Myocyte (in vitro differentiated cells): ENCODE measurements around the gene SLC25A36. TPM values are rescaled to one million over a fixed set of nuclear protein-coding genes. Genes with fewer than 3 reads are reported as not detected.

Experiments used
- DNase-seq: peaks from one replicate; pipeline ENCODE4 v3.0.0-alpha.2; 2012; ENCODE audit warnings: low read depth
- polyA plus RNA-seq: library from polyadenylated mRNA; unstranded; fragments of >200 nt; gene quantifications from one replicate; pipeline ENCODE4 v1.2.1, GENCODE V29; 2012; ENCODE audit warnings: missing spikeins
- total RNA-seq: library from RNA; depleted of rRNA; stranded (reverse); fragments of >200 nt; gene quantifications from 2 replicates; pipeline ENCODE4 v1.2.3, GENCODE V29; 2014

SLC25A36 gene
- total RNA-seq, result 42.7 and 67.8 TPM in 2 replicates
- polyA plus RNA-seq, result 24.7 TPM

- DNase-seq, result peak; percentile 99
Measured at GRCh38 chr3:140941434-140942220, at the start of gene SLC25A36. Gene SLC25A36, plus strand, starts transcription at chr3:140941836. Its CDS starts 219 bp downstream, at chr3:140942055.

- DNase-seq, result no peak
Measured at GRCh38 chr3:140896997-140897396, 44.6 kb upstream of the SLC25A36 start.

GRCh38 chr3:140898340-140899180 lies 43.1 kb upstream of the SLC25A36 start:
- DNase-seq, result peak; percentile 83

- DNase-seq, result peak; percentile 86
Measured at GRCh38 chr3:140899363-140899762, 42.3 kb upstream of the SLC25A36 start.

GRCh38 chr3:140902791-140903190 lies 38.8 kb upstream of the SLC25A36 start:
- DNase-seq, result no peak

GRCh38 chr3:140903196-140903595 lies 38.4 kb upstream of the SLC25A36 start:
- no peak for DNase-seq

GRCh38 chr3:140904521-140904920 lies 37.1 kb upstream of the SLC25A36 start:
- no peak for DNase-seq

GRCh38 chr3:140905559-140905958 lies 36.1 kb upstream of the SLC25A36 start:
- DNase-seq, result no peak

GRCh38 chr3:140906785-140907184 lies 34.9 kb upstream of the SLC25A36 start:
- DNase-seq, result no peak

- DNase-seq, result peak; percentile 24
Measured at GRCh38 chr3:140910860-140911259, 30.8 kb upstream of the SLC25A36 start.

GRCh38 chr3:140911822-140912221 lies 29.8 kb upstream of the SLC25A36 start:
- no peak for DNase-seq

GRCh38 chr3:140913728-140914127 lies 27.9 kb upstream of the SLC25A36 start:
- DNase-seq, result no peak

GRCh38 chr3:140914384-140914945 lies 27.2 kb upstream of the SLC25A36 start:
- DNase-seq, result peak; percentile 32

GRCh38 chr3:140916603-140917002 lies 25.0 kb upstream of the SLC25A36 start:
- no peak for DNase-seq

GRCh38 chr3:140917772-140918171 lies 23.9 kb upstream of the SLC25A36 start:
- DNase-seq, result no peak

- DNase-seq, result no peak
Measured at GRCh38 chr3:140920029-140920428, 21.6 kb upstream of the SLC25A36 start.

GRCh38 chr3:140922634-140923033 lies 19.0 kb upstream of the SLC25A36 start:
- peak; percentile 31 for DNase-seq

GRCh38 chr3:140924097-140924873 lies 17.4 kb upstream of the SLC25A36 start:
- DNase-seq, result peak; percentile 60

GRCh38 chr3:140927279-140928069 lies 14.2 kb upstream of the SLC25A36 start:
- no peak for DNase-seq

- DNase-seq, result no peak
Measured at GRCh38 chr3:140929446-140929845, 12.2 kb upstream of the SLC25A36 start.
